ENCODE results near the gene MRPL14. TPM values are rescaled to one million over a fixed set of nuclear protein-coding genes. Genes with fewer than 3 reads are reported as not detected.

Gene MRPL14
- total and polyA plus RNA-seq, 10 of the 15 experiments (the other 5 are each of a cell fraction or from before 2014, with no cell fraction given) = 80.5 to 294 (median 122) TPM

DNA sequence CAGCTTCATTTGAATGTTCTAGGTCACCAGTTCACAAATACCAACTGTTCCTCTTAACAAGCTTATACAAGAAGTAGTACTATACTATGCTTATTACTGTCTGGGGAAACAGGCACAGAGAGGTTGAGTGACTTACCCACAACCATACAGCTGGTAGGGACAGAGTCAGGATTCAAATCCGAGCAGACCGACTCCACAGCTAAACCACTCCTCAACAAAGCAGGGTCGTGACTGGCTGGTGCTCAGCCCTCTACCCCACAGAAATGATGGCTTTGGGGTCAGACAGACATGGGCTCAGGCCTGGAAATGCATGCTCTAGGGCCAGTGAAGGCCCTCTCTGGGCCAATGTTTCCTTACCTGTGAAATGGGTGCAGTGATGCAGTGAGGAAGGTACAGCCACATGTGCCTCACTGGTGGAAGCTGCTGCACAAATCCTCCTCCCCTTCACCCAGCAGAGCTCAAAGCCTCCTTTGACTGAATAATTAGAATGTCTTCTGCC, 63.6 kb downstream of the MRPL14 start:
- 57% methylated on average over 3 of the region's 3 CpGs for WGBS (ENCODE audit: insufficient coverage, insufficient replicate concordance, low lambda C conversion rate, missing lambda C conversion rate)
- FAIRE-seq (no peak), DNase-seq (ENCODE audit: low read depth, low spot score) (no peak), ATAC-seq (no peak)
- Histone ChIP-seq H3K9me3 (replicated peaks; ENCODE audit: control insufficient read depth, insufficient read depth, low read length) (no peaks in the 10 kb centered on the region; the same call in 2 of the 3 replicates), H3K27me3 (replicated peaks in 1 of 2; ENCODE audit: control insufficient read depth in 2 of 2, insufficient read depth in 2 of 2, low read length in 1 of 2) (no peaks in the 10 kb centered on the region), H3K4me2 (ENCODE audit: control insufficient read depth, insufficient read depth) (no peak overlapping the region), H3K4me3 (no peak overlapping the region), H3K36me3 (ENCODE audit: control insufficient read depth in 2 of 2, insufficient read depth in 2 of 2, low read length in 1 of 2) (no peaks in the 10 kb centered on the region), H2AFZ (ENCODE audit: control insufficient read depth, low read depth, low read length) (no peak overlapping the region), H3K4me1 (ENCODE audit: control insufficient read depth, insufficient read depth, low read length) (peaks cover 51% of the 10 kb centered on the region), H3K9ac (ENCODE audit: control insufficient read depth, insufficient read depth, low read length) (no peak overlapping the region), H4K20me1 (ENCODE audit: control insufficient read depth, insufficient read depth) (no peaks in the 10 kb centered on the region), H3K27ac (ENCODE audit: control insufficient read depth, insufficient read depth) (no peak overlapping the region), H3K79me2 (ENCODE audit: control insufficient read depth, insufficient read depth, low read length) (no peaks in the 10 kb centered on the region)
- ChIA-PET POLR2A (interaction anchor here (0.5 to 2.4 kb wide), 4 partner anchors 10 to 180 kb away, joined by 3 to 13 read pairs (median 6); no protein-coding TSS in a partner anchor), SMC1A (ENCODE audit: uncharacterized antibody, unreplicated experiment) (interaction anchor here (0.9 to 3.0 kb wide), 4 partner anchors 12 to 59 kb away, joined by 3 to 18 read pairs (median 4); no protein-coding TSS in a partner anchor), RAD21 (ENCODE audit: unreplicated experiment) (interaction anchor here (0.9 to 1.9 kb wide), 5 partner anchors 15 to 396 kb away, joined by 3 to 5 read pairs (median 4); partner anchors contain the start of gene VEGFA), CTCF (interaction anchor here (0.8 to 5.9 kb wide), 11 partner anchors 10 to 355 kb away, joined by 3 to 50 read pairs (median 5); partner anchors contain the start of gene VEGFA)
- no TSS peak for BruUV-seq (replicated peaks)
- TF ChIP-seq PAX5 (IDR thresholded peaks at IDR 0.05; ENCODE audit: borderline replicate concordance, low read depth, low read length) (no peak), NFYB (IDR thresholded peaks at IDR 0.05; ENCODE audit: insufficient read depth, low read depth, low read length) (no peak), CBFB (IDR thresholded peaks at IDR 0.05; ENCODE audit: low read depth) (no peak), STAT3 (IDR thresholded peaks at IDR 0.05; ENCODE audit: low read depth, low read length) (no peak)
- TF ChIP-seq, protein P1, sequence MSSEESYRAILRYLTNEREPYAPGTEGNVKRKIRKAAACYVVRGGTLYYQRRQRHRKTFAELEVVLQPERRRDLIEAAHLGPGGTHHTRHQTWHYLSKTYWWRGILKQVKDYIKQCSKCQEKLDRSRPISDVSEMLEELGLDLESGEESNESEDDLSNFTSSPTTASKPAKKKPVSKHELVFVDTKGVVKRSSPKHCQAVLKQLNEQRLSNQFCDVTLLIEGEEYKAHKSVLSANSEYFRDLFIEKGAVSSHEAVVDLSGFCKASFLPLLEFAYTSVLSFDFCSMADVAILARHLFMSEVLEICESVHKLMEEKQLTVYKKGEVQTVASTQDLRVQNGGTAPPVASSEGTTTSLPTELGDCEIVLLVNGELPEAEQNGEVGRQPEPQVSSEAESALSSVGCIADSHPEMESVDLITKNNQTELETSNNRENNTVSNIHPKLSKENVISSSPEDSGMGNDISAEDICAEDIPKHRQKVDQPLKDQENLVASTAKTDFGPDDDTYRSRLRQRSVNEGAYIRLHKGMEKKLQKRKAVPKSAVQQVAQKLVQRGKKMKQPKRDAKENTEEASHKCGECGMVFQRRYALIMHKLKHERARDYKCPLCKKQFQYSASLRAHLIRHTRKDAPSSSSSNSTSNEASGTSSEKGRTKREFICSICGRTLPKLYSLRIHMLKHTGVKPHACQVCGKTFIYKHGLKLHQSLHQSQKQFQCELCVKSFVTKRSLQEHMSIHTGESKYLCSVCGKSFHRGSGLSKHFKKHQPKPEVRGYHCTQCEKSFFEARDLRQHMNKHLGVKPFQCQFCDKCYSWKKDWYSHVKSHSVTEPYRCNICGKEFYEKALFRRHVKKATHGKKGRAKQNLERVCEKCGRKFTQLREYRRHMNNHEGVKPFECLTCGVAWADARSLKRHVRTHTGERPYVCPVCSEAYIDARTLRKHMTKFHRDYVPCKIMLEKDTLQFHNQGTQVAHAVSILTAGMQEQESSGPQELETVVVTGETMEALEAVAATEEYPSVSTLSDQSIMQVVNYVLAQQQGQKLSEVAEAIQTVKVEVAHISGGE (CRISPR knock-in tag; IDR thresholded peaks at IDR 0.05) = no peak
- intact Hi-C loops (cut with micrococcal nuclease; ENCODE audit: unreplicated experiment) = no loop called here
- in situ Hi-C loops (cut with MboI) = no loop called here

Other genes with a start within 250 kb of the MRPL14 start
Only the 7 nearest of the 10 such genes appear.
- 7.1 and 7.5 TPM in 2 replicates for gene TMEM63B, start 102 bp upstream of the MRPL14 start, total RNA-seq (2014; rRNA removed)
- 4.0 and 4.1 TPM in 2 replicates for gene TMEM63B, start 102 bp upstream of the MRPL14 start, total RNA-seq (2014; rRNA removed; fragmentation: Illumina TruSeq; extraction: Trizol)
- 12.8 and 14.8 TPM in 2 replicates for gene TMEM63B, start 102 bp upstream of the MRPL14 start, total RNA-seq (2021)
- 9.2 and 15.0 TPM in 2 replicates for gene TMEM63B, start 102 bp upstream of the MRPL14 start, polyA plus RNA-seq (2011; rRNA removed)
- gene TMEM63B, start 102 bp upstream of the MRPL14 start, polyA plus RNA-seq (2014; fragmentation: Illumina TruSeq; extraction: Trizol) = 7.4 and 9.5 TPM in 2 replicates
- under 1 TPM in 1 of 2 experiments, not detected in 1; 0.09 TPM for gene TMEM63B, start 102 bp upstream of the MRPL14 start, polyA plus RNA-seq (2014; fragmentation: Nextera tagmentation; extraction: Ambion mirVana)
- 9.5 and 10.2 TPM in 2 replicates for gene TMEM63B, start 102 bp upstream of the MRPL14 start, polyA plus RNA-seq (2014; rRNA removed)
- 1 to 10 TPM; 4.3 to 5.1 TPM for gene TMEM63B, start 102 bp upstream of the MRPL14 start, polyA plus RNA-seq (2016; fragmentation: Nextera tagmentation; extraction: Ambion mirVana)
- gene CAPN11, start 31.4 kb upstream of the MRPL14 start, total RNA-seq (2014; rRNA removed) = 0.11 and 0.34 TPM in 2 replicates
- gene CAPN11, start 31.4 kb upstream of the MRPL14 start, total RNA-seq (2014; rRNA removed; fragmentation: Illumina TruSeq; extraction: Trizol) = 0.09 and 0.22 TPM in 2 replicates
- 0.29 and 0.44 TPM in 2 replicates for gene CAPN11, start 31.4 kb upstream of the MRPL14 start, total RNA-seq (2021)
- 0.39 and 0.50 TPM in 2 replicates for gene CAPN11, start 31.4 kb upstream of the MRPL14 start, polyA plus RNA-seq (2011; rRNA removed)
- gene CAPN11, start 31.4 kb upstream of the MRPL14 start, polyA plus RNA-seq (2014; fragmentation: Illumina TruSeq; extraction: Trizol) = 0.28 and 0.46 TPM in 2 replicates
- under 1 TPM; 0.05 to 0.06 TPM for gene CAPN11, start 31.4 kb upstream of the MRPL14 start, polyA plus RNA-seq (2014; fragmentation: Nextera tagmentation; extraction: Ambion mirVana)
- gene CAPN11, start 31.4 kb upstream of the MRPL14 start, polyA plus RNA-seq (2014; rRNA removed) = 0.35 and 0.42 TPM in 2 replicates
- under 1 TPM; 0.15 to 0.37 TPM for gene CAPN11, start 31.4 kb upstream of the MRPL14 start, polyA plus RNA-seq (2016; fragmentation: Nextera tagmentation; extraction: Ambion mirVana)
- 0.16 TPM in 1 of 2 replicates, not detected in the other for gene MYMX, start 89.5 kb upstream of the MRPL14 start, total RNA-seq (2014; rRNA removed)
- not detected in 2 replicates for gene MYMX, start 89.5 kb upstream of the MRPL14 start, total RNA-seq (2014; rRNA removed; fragmentation: Illumina TruSeq; extraction: Trizol)
- not detected in 2 replicates for gene MYMX, start 89.5 kb upstream of the MRPL14 start, total RNA-seq (2021)
- gene MYMX, start 89.5 kb upstream of the MRPL14 start, polyA plus RNA-seq (2011; rRNA removed) = not detected in 2 replicates
- not detected in 2 replicates for gene MYMX, start 89.5 kb upstream of the MRPL14 start, polyA plus RNA-seq (2014; fragmentation: Illumina TruSeq; extraction: Trizol)
- gene MYMX, start 89.5 kb upstream of the MRPL14 start, polyA plus RNA-seq (2014; fragmentation: Nextera tagmentation; extraction: Ambion mirVana) = not detected
- gene MYMX, start 89.5 kb upstream of the MRPL14 start, polyA plus RNA-seq (2014; rRNA removed) = 0.18 TPM in 1 of 2 replicates, not detected in the other
- gene MYMX, start 89.5 kb upstream of the MRPL14 start, polyA plus RNA-seq (2016; fragmentation: Nextera tagmentation; extraction: Ambion mirVana) = not detected
- 54.7 and 63.9 TPM in 2 replicates for gene SLC29A1, start 96.1 kb upstream of the MRPL14 start, total RNA-seq (2014; rRNA removed)
- 33.2 and 34.6 TPM in 2 replicates for gene SLC29A1, start 96.1 kb upstream of the MRPL14 start, total RNA-seq (2014; rRNA removed; fragmentation: Illumina TruSeq; extraction: Trizol)
- gene SLC29A1, start 96.1 kb upstream of the MRPL14 start, total RNA-seq (2021) = 71.7 and 79.5 TPM in 2 replicates
- 64.1 and 132 TPM in 2 replicates for gene SLC29A1, start 96.1 kb upstream of the MRPL14 start, polyA plus RNA-seq (2011; rRNA removed)
- gene SLC29A1, start 96.1 kb upstream of the MRPL14 start, polyA plus RNA-seq (2014; fragmentation: Illumina TruSeq; extraction: Trizol) = 64.8 and 111 TPM in 2 replicates
- gene SLC29A1, start 96.1 kb upstream of the MRPL14 start, polyA plus RNA-seq (2014; fragmentation: Nextera tagmentation; extraction: Ambion mirVana) = 10 to 100 TPM in 1 of 2 experiments, 1 to 10 TPM in 1; 10.0 to 15.7 TPM
- gene SLC29A1, start 96.1 kb upstream of the MRPL14 start, polyA plus RNA-seq (2014; rRNA removed) = 120 and 121 TPM in 2 replicates
- gene SLC29A1, start 96.1 kb upstream of the MRPL14 start, polyA plus RNA-seq (2016; fragmentation: Nextera tagmentation; extraction: Ambion mirVana) = 100 to 1,000 TPM; 107 to 111 TPM
- gene HSP90AB1, start 119.6 kb upstream of the MRPL14 start, total RNA-seq (2014; rRNA removed) = 1,125 and 1,245 TPM in 2 replicates
- 1,212 and 1,260 TPM in 2 replicates for gene HSP90AB1, start 119.6 kb upstream of the MRPL14 start, total RNA-seq (2014; rRNA removed; fragmentation: Illumina TruSeq; extraction: Trizol)
- gene HSP90AB1, start 119.6 kb upstream of the MRPL14 start, total RNA-seq (2021) = 1,166 and 1,167 TPM in 2 replicates
- 1,290 and 1,505 TPM in 2 replicates for gene HSP90AB1, start 119.6 kb upstream of the MRPL14 start, polyA plus RNA-seq (2011; rRNA removed)
- gene HSP90AB1, start 119.6 kb upstream of the MRPL14 start, polyA plus RNA-seq (2014; fragmentation: Illumina TruSeq; extraction: Trizol) = 1,676 and 1,846 TPM in 2 replicates
- gene HSP90AB1, start 119.6 kb upstream of the MRPL14 start, polyA plus RNA-seq (2014; fragmentation: Nextera tagmentation; extraction: Ambion mirVana) = 1,000 to 10,000 TPM; 1,089 to 1,682 TPM
- 960 and 988 TPM in 2 replicates for gene HSP90AB1, start 119.6 kb upstream of the MRPL14 start, polyA plus RNA-seq (2014; rRNA removed)
- 1,000 to 10,000 TPM; 1,078 to 1,109 TPM for gene HSP90AB1, start 119.6 kb upstream of the MRPL14 start, polyA plus RNA-seq (2016; fragmentation: Nextera tagmentation; extraction: Ambion mirVana)
- 34.1 and 35.1 TPM in 2 replicates for gene SLC35B2, start 130.1 kb upstream of the MRPL14 start, total RNA-seq (2014; rRNA removed)
- gene SLC35B2, start 130.1 kb upstream of the MRPL14 start, total RNA-seq (2014; rRNA removed; fragmentation: Illumina TruSeq; extraction: Trizol) = 24.3 and 25.1 TPM in 2 replicates
- gene SLC35B2, start 130.1 kb upstream of the MRPL14 start, total RNA-seq (2021) = 33.5 and 35.8 TPM in 2 replicates
- 19.7 and 32.2 TPM in 2 replicates for gene SLC35B2, start 130.1 kb upstream of the MRPL14 start, polyA plus RNA-seq (2011; rRNA removed)
- gene SLC35B2, start 130.1 kb upstream of the MRPL14 start, polyA plus RNA-seq (2014; fragmentation: Illumina TruSeq; extraction: Trizol) = 23.9 and 35.2 TPM in 2 replicates
- 10 to 100 TPM; 11.3 to 14.9 TPM for gene SLC35B2, start 130.1 kb upstream of the MRPL14 start, polyA plus RNA-seq (2014; fragmentation: Nextera tagmentation; extraction: Ambion mirVana)
- gene SLC35B2, start 130.1 kb upstream of the MRPL14 start, polyA plus RNA-seq (2014; rRNA removed) = 45.2 and 45.4 TPM in 2 replicates
- 10 to 100 TPM; 39.5 to 40.8 TPM for gene SLC35B2, start 130.1 kb upstream of the MRPL14 start, polyA plus RNA-seq (2016; fragmentation: Nextera tagmentation; extraction: Ambion mirVana)
- gene NFKBIE, start 138.1 kb upstream of the MRPL14 start, total RNA-seq (2014; rRNA removed) = 45.1 and 47.0 TPM in 2 replicates
- gene NFKBIE, start 138.1 kb upstream of the MRPL14 start, total RNA-seq (2014; rRNA removed; fragmentation: Illumina TruSeq; extraction: Trizol) = 39.5 and 43.2 TPM in 2 replicates
- 53.6 and 57.0 TPM in 2 replicates for gene NFKBIE, start 138.1 kb upstream of the MRPL14 start, total RNA-seq (2021)
- gene NFKBIE, start 138.1 kb upstream of the MRPL14 start, polyA plus RNA-seq (2011; rRNA removed) = 106 and 126 TPM in 2 replicates
- gene NFKBIE, start 138.1 kb upstream of the MRPL14 start, polyA plus RNA-seq (2014; fragmentation: Illumina TruSeq; extraction: Trizol) = 34.5 and 38.1 TPM in 2 replicates
- gene NFKBIE, start 138.1 kb upstream of the MRPL14 start, polyA plus RNA-seq (2014; fragmentation: Nextera tagmentation; extraction: Ambion mirVana) = 10 to 100 TPM; 10.4 to 26.0 TPM
- gene NFKBIE, start 138.1 kb upstream of the MRPL14 start, polyA plus RNA-seq (2014; rRNA removed) = 52.4 and 60.3 TPM in 2 replicates
- gene NFKBIE, start 138.1 kb upstream of the MRPL14 start, polyA plus RNA-seq (2016; fragmentation: Nextera tagmentation; extraction: Ambion mirVana) = 10 to 100 TPM; 30.4 to 30.6 TPM

Measured in GM12878 (cell line).